ENCODE measurements around the gene MYO1D.
"Not testable (repeated sequence)": the region's sequence is repeated elsewhere in the genome, so short reads cannot be mapped to it uniquely, and the experiment has no call there.

MYO1D gene

GRCh38 chr17:32483451-32484019 is 393.4 kb downstream of the MYO1D start:
- DNase-seq, result peak; percentile 49 to 71

- no peak for DNase-seq
Observed at GRCh38 chr17:32482568-32483320, 394.2 kb downstream of the MYO1D start.

- DNase-seq, result no peak
Observed at GRCh38 chr17:32481193-32481592, 395.7 kb downstream of the MYO1D start.

GRCh38 chr17:32479074-32479617 is 397.8 kb downstream of the MYO1D start:
- DNase-seq, result no peak

GRCh38 chr17:32477220-32477619 is 399.7 kb downstream of the MYO1D start:
- DNase-seq, result no peak

GRCh38 chr17:32475258-32475657 is 401.7 kb downstream of the MYO1D start:
- no peak for DNase-seq

GRCh38 chr17:32471652-32472051 is 405.3 kb downstream of the MYO1D start:
- no peak for DNase-seq

GRCh38 chr17:32470405-32471167 is 406.3 kb downstream of the MYO1D start:
- no peak for DNase-seq

- no peak for DNase-seq
Observed at GRCh38 chr17:32467949-32468348, 409.0 kb downstream of the MYO1D start.

GRCh38 chr17:32464374-32464773 is 412.6 kb downstream of the MYO1D start:
- no peak for DNase-seq

- no peak for DNase-seq
Observed at GRCh38 chr17:32463304-32463703, 413.6 kb downstream of the MYO1D start.

GRCh38 chr17:32461853-32462617 is 414.9 kb downstream of the MYO1D start:
- peak; percentile 61 to 79 for DNase-seq

- no peak for DNase-seq
Observed at GRCh38 chr17:32461498-32461852, 415.4 kb downstream of the MYO1D start.

- no peak for DNase-seq
Observed at GRCh38 chr17:32460054-32460453, 416.9 kb downstream of the MYO1D start.

- DNase-seq, result no peak
Observed at GRCh38 chr17:32458371-32458770, 418.6 kb downstream of the MYO1D start.

GRCh38 chr17:32453370-32453769 is 423.6 kb downstream of the MYO1D start:
- no peak for DNase-seq

- DNase-seq, result no peak
Observed at GRCh38 chr17:32452281-32452680, 424.6 kb downstream of the MYO1D start.

- DNase-seq, result no peak
Observed at GRCh38 chr17:32451879-32452278, 425.0 kb downstream of the MYO1D start.

GRCh38 chr17:32450379-32450778 is 426.5 kb downstream of the MYO1D start:
- DNase-seq, result not testable (repeated sequence)

GRCh38 chr17:32449963-32450362 is 427.0 kb downstream of the MYO1D start:
- no peak for DNase-seq

- no peak for DNase-seq
Observed at GRCh38 chr17:32446949-32447348, 430.0 kb downstream of the MYO1D start.

- DNase-seq, result no peak
Observed at GRCh38 chr17:32445971-32446370, 431.0 kb downstream of the MYO1D start.

GRCh38 chr17:32445497-32445896 is 431.4 kb downstream of the MYO1D start:
- DNase-seq, result no peak

Data from CD4-positive, alpha-beta T cell treated with Interferon alpha-2 for 1 hour (primary cell).